HepG2 (cell line): ENCODE measurements around the gene POP7.

Experiments used
- ZNF263 ChIP-seq: sonication (generic); formaldehyde crosslinking; IDR thresholded peaks from 2 replicates; pipeline ENCODE4 v1.4.0; 2020; ENCODE audit warnings: missing genetic modification reagents
- ZNF556 ChIP-seq: sonication (generic); formaldehyde crosslinking; IDR thresholded peaks from 2 replicates; pipeline ENCODE4 v1.4.0; 2020; ENCODE audit warnings: mild to moderate bottlenecking, missing genetic modification reagents, borderline replicate concordance

- TF ChIP-seq ZNF556 (CRISPR knock-in tag): no peak
- no peak for TF ChIP-seq ZNF263 (CRISPR knock-in tag)
Observed at GRCh38 chr7:100730136-100730800, 24.3 kb downstream of the POP7 start.
